Spinal cord (tissue), 10 donors: ENCODE data around the gene PPP2R3B. TPM values are rescaled to one million over a fixed set of nuclear protein-coding genes. Genes with fewer than 3 reads are reported as not detected.

Experiments
- DNase-seq, 6 donors: peaks; one replicate each; pipeline versions ENCODE4 v3.0.0 to v3.0.0-alpha.2; 2013 to 2015; ENCODE audit warnings: low spot score in 6 of 6, low read depth in 4 of 6
- H3K27ac ChIP-seq: one replicate; pipeline ENCODE4 v1.5.1; 2013; ENCODE audit warnings: low read depth, low read length, control low read depth
- H3K27me3 ChIP-seq: one replicate; pipeline ENCODE4 v1.6.1; 2013; ENCODE audit warnings: low read length; ENCODE audit not compliant: control insufficient read depth, insufficient read depth
- H3K36me3 ChIP-seq: one replicate; pipeline ENCODE4 v1.6.1; 2013; ENCODE audit warnings: low read length; ENCODE audit not compliant: control insufficient read depth, insufficient read depth
- H3K4me1 ChIP-seq: one replicate; pipeline ENCODE4 v1.6.1; 2013; ENCODE audit warnings: low read length; ENCODE audit not compliant: control insufficient read depth, insufficient read depth
- H3K4me3 ChIP-seq: one replicate; pipeline ENCODE4 v1.5.1; 2013; ENCODE audit warnings: low read depth, low read length, control low read depth
- H3K9me3 ChIP-seq: one replicate; pipeline ENCODE4 v1.6.1; 2013; ENCODE audit warnings: low read length; ENCODE audit not compliant: control insufficient read depth, insufficient read depth
- WGBS: methylation state at CpG from one replicate; pipeline ENCODE4 v1.1.5; 2013; ENCODE audit warnings: missing lambda C conversion rate; ENCODE audit not compliant: insufficient coverage; 5-methylcytosine and 5-hydroxymethylcytosine counted together
- polyA plus RNA-seq, 2 donors: library from polyadenylated mRNA; unstranded; fragments of 120-200 nt; gene quantifications; one replicate each; pipeline ENCODE4 v1.2.1, GENCODE V29; 2013; ENCODE audit not compliant: insufficient read length in 2 of 2
- total RNA-seq, 2 donors: library from RNA; depleted of rRNA in 1 of 2; stranded (reverse); fragments of 120-200 nt in 1 of 2; fragments of >200 nt in 1 of 2; gene quantifications; one replicate each; pipeline versions ENCODE4 v1.2.3 to v1.2.4, GENCODE V29; 2013 to 2014
- donor health status: healthy.

The PPP2R3B gene
- total and polyA plus RNA-seq, 4 donors = 30.8 to 134 (median 75.3) TPM

GRCh38 chrX:344371-344901, 42.3 kb downstream of the PPP2R3B start:
- no peak overlapping the region for H3K27ac ChIP-seq
- WGBS = 98% methylated on average over 46 of the region's 47 CpGs
- no peak overlapping the region for H3K4me3 ChIP-seq
- H3K4me1 ChIP-seq = peaks cover 8% of the 10 kb centered on the region
- DNase-seq = no peak
- peaks cover 2% of the 10 kb centered on the region for H3K9me3 ChIP-seq
- peaks cover 59% of the 10 kb centered on the region for H3K36me3 ChIP-seq
- H3K27me3 ChIP-seq = no peaks in the 10 kb centered on the region

GRCh38 chrX:341541-342101, 45.1 kb downstream of the PPP2R3B start:
- Histone ChIP-seq H3K9me3 (peaks cover 2% of the 10 kb centered on the region), H3K27ac (no peak overlapping the region), H3K4me3 (no peak overlapping the region), H3K4me1 (no peaks in the 10 kb centered on the region), H3K36me3 (peaks cover 71% of the 10 kb centered on the region), H3K27me3 (no peaks in the 10 kb centered on the region)
- WGBS = 95% methylated on average over 28 of the region's 36 CpGs
- DNase-seq = no peak

- peaks cover 2% of the 10 kb centered on the region for H3K9me3 ChIP-seq
- no peaks in the 10 kb centered on the region for H3K4me1 ChIP-seq
- WGBS = 96% methylated on average over 38 of the region's 52 CpGs
- no peak overlapping the region for H3K27ac ChIP-seq
- H3K4me3 ChIP-seq = no peak overlapping the region
- no peak for DNase-seq
- H3K36me3 ChIP-seq = peaks cover 72% of the 10 kb centered on the region
- no peaks in the 10 kb centered on the region for H3K27me3 ChIP-seq
These were observed 45.9 kb downstream of the PPP2R3B start for GRCh38 chrX:340641-341423.

- no peak for DNase-seq
- no peaks in the 10 kb centered on the region for H3K4me1 ChIP-seq
- 98% methylated on average over 9 of the region's 24 CpGs for WGBS
- H3K4me3 ChIP-seq = no peak overlapping the region
- no peak overlapping the region for H3K27ac ChIP-seq
- no peaks in the 10 kb centered on the region for H3K27me3 ChIP-seq
- H3K36me3 ChIP-seq = peaks cover 74% of the 10 kb centered on the region
- peaks cover 2% of the 10 kb centered on the region for H3K9me3 ChIP-seq
These were observed 46.6 kb downstream of the PPP2R3B start for GRCh38 chrX:340121-340520.

- Histone ChIP-seq H3K9me3 (no peaks in the 10 kb centered on the region), H3K36me3 (peaks cover 74% of the 10 kb centered on the region)
- 96% methylated on average over 41 of the region's 44 CpGs for WGBS
These were observed 47.8 kb downstream of the PPP2R3B start for GRCh38 chrX:338836-339400.

GRCh38 chrX:338281-338835, 48.3 kb downstream of the PPP2R3B start:
- Histone ChIP-seq H3K9me3 (no peaks in the 10 kb centered on the region), H3K27ac (no peak overlapping the region), H3K36me3 (peaks cover 76% of the 10 kb centered on the region), H3K27me3 (no peaks in the 10 kb centered on the region), H3K4me3 (no peak overlapping the region), H3K4me1 (no peaks in the 10 kb centered on the region)
- 95% methylated on average over 48 of the region's 53 CpGs for WGBS
- DNase-seq = no peak

More at GRCh38 chrX:338836-339400, 47.8 kb downstream of the PPP2R3B start:
- H3K4me3 ChIP-seq = no peak overlapping the region
- H3K27ac ChIP-seq = no peak overlapping the region
- no peaks in the 10 kb centered on the region for H3K4me1 ChIP-seq
- no peak for DNase-seq
- H3K27me3 ChIP-seq = no peaks in the 10 kb centered on the region

GRCh38 chrX:337331-337831, 49.3 kb downstream of the PPP2R3B start:
- H3K27ac ChIP-seq = no peak overlapping the region
- no peak for DNase-seq
- peaks cover 86% of the 10 kb centered on the region for H3K36me3 ChIP-seq
- H3K4me3 ChIP-seq = no peak overlapping the region
- H3K9me3 ChIP-seq = no peaks in the 10 kb centered on the region
- no peaks in the 10 kb centered on the region for H3K27me3 ChIP-seq
- WGBS = 89% methylated on average over 38 of the region's 38 CpGs
- no peaks in the 10 kb centered on the region for H3K4me1 ChIP-seq

GRCh38 chrX:336227-336626, 50.5 kb downstream of the PPP2R3B start:
- peaks cover 4% of the 10 kb centered on the region for H3K27me3 ChIP-seq
- H3K27ac ChIP-seq = no peak overlapping the region
- WGBS = 89% methylated on average over 21 of the region's 21 CpGs
- no peaks in the 10 kb centered on the region for H3K9me3 ChIP-seq
- no peak for DNase-seq
- H3K36me3 ChIP-seq = peaks cover 87% of the 10 kb centered on the region
- no peak overlapping the region for H3K4me3 ChIP-seq
- peaks cover 8% of the 10 kb centered on the region for H3K4me1 ChIP-seq

GRCh38 chrX:335758-336155, 51.0 kb downstream of the PPP2R3B start:
- H3K27ac ChIP-seq = no peak overlapping the region
- H3K36me3 ChIP-seq = peaks cover 86% of the 10 kb centered on the region
- DNase-seq = no peak
- peaks cover 12% of the 10 kb centered on the region for H3K4me1 ChIP-seq
- no peaks in the 10 kb centered on the region for H3K9me3 ChIP-seq
- WGBS = 90% methylated on average over 9 of the region's 17 CpGs
- H3K4me3 ChIP-seq = no peak overlapping the region
- peaks cover 9% of the 10 kb centered on the region for H3K27me3 ChIP-seq
